ENCODE results near the gene LENG9.
"Not testable (repeated sequence)": the region's sequence is repeated elsewhere in the genome, so short reads cannot be mapped to it uniquely, and the experiment has no call there.

The LENG9 gene

GRCh38 chr19:54458648-54459281 lies 4.8 kb downstream of the LENG9 start:
- no peak for DNase-seq

GRCh38 chr19:54457773-54458647 lies 5.6 kb downstream of the LENG9 start:
- DNase-seq, result no peak

- DNase-seq, result no peak
Measured at GRCh38 chr19:54456423-54457373, 6.9 kb downstream of the LENG9 start.

GRCh38 chr19:54455786-54456422 lies 7.7 kb downstream of the LENG9 start:
- DNase-seq, result no peak

- DNase-seq, result no peak
Measured at GRCh38 chr19:54454781-54455675, 8.6 kb downstream of the LENG9 start.

GRCh38 chr19:54453921-54454780 lies 9.4 kb downstream of the LENG9 start:
- DNase-seq, result no peak

- no peak for DNase-seq
Measured at GRCh38 chr19:54452626-54453025, 11.0 kb downstream of the LENG9 start.

GRCh38 chr19:54451997-54452396 lies 11.6 kb downstream of the LENG9 start:
- no peak for DNase-seq

GRCh38 chr19:54451331-54451871 lies 12.2 kb downstream of the LENG9 start:
- DNase-seq, result no peak

- DNase-seq, result no peak
Measured at GRCh38 chr19:54449701-54450069, 13.9 kb downstream of the LENG9 start.

- DNase-seq, result peak; percentile 89
Measured at GRCh38 chr19:54448774-54449700, 14.5 kb downstream of the LENG9 start, which contains the start of gene LENG8. Gene LENG8 (plus strand): TSS chr19:54449199. CDS start chr19:54451345, 2,146 bp downstream.

- peak; percentile 12 for DNase-seq
Measured at GRCh38 chr19:54448040-54448773, 15.4 kb downstream of the LENG9 start.

- DNase-seq, result not testable (repeated sequence)
Measured at GRCh38 chr19:54446349-54446748, 17.2 kb downstream of the LENG9 start.

GRCh38 chr19:54444737-54445136 lies 18.8 kb downstream of the LENG9 start:
- no peak for DNase-seq

GRCh38 chr19:54440641-54441040 lies 22.9 kb downstream of the LENG9 start:
- DNase-seq, result no peak

- no peak for DNase-seq
Measured at GRCh38 chr19:54439174-54439851, 24.3 kb downstream of the LENG9 start.

GRCh38 chr19:54436628-54437252 lies 26.8 kb downstream of the LENG9 start:
- DNase-seq, result no peak
